HUDEP-2 (cell line): ENCODE data around the gene CCDC136.

Experiments used
- DNase-seq, 76 experiments: peaks; one replicate each; lab custom pipeline; 2025; ENCODE audit not compliant: unreplicated experiment in 76 of 76; lab: John Stamatoyannopoulos, UW

Gene CCDC136

GRCh38 chr7:128830231-128831177 is 38.7 kb downstream of the CCDC136 start, which contains the start of gene FLNC:
Gene FLNC, plus strand, starts transcription at chr7:128830406. Its CDS starts 232 bp downstream, at chr7:128830638.
- no peak for DNase-seq

GRCh38 chr7:128831178-128831993 is 39.6 kb downstream of the CCDC136 start:
- peak in 1 of 76 experiments; percentile 9 for DNase-seq

- peak in 1 of 76 experiments; percentile 7 for DNase-seq
Observed at GRCh38 chr7:128831994-128832879, 40.5 kb downstream of the CCDC136 start.

- no peak for DNase-seq
Observed at GRCh38 chr7:128832880-128833147, 41.0 kb downstream of the CCDC136 start.

GRCh38 chr7:128833148-128833945 is 41.6 kb downstream of the CCDC136 start:
- DNase-seq, result no peak

- DNase-seq, result no peak
Observed at GRCh38 chr7:128833946-128834325, 42.2 kb downstream of the CCDC136 start.

- DNase-seq, result no peak
Observed at GRCh38 chr7:128835231-128835751, 43.5 kb downstream of the CCDC136 start.

- DNase-seq, result no peak
Observed at GRCh38 chr7:128835790-128836641, 44.2 kb downstream of the CCDC136 start.

GRCh38 chr7:128836729-128837348 is 45.1 kb downstream of the CCDC136 start:
- no peak for DNase-seq

GRCh38 chr7:128837521-128837921 is 45.8 kb downstream of the CCDC136 start:
- no peak for DNase-seq

GRCh38 chr7:128838109-128838779 is 46.5 kb downstream of the CCDC136 start:
- DNase-seq, result no peak

GRCh38 chr7:128838981-128839731 is 47.4 kb downstream of the CCDC136 start:
- DNase-seq, result no peak

GRCh38 chr7:128839751-128840177 is 48.0 kb downstream of the CCDC136 start:
- DNase-seq, result no peak

GRCh38 chr7:128840326-128841170 is 48.8 kb downstream of the CCDC136 start:
- no peak for DNase-seq

GRCh38 chr7:128841171-128841690 is 49.5 kb downstream of the CCDC136 start:
- DNase-seq, result no peak
